GM12878 (cell line): ENCODE measurements around the gene S1PR3. TPM values are rescaled to one million over a fixed set of nuclear protein-coding genes. Genes with fewer than 3 reads are reported as not detected.

Experiments used
- ATAC-seq: fragments of 200-7000 bp; cut with Tn5 transposase; 3 replicates; pipeline ENCODE4 v1.9.1; 2020; ENCODE audit warnings: mild to moderate bottlenecking, moderate library complexity
- BruUV-seq: library from RNA; stranded (reverse); fragments of 400-500 nt; replicated peaks from 2 replicates; lab custom pipeline; 2021; lab: Mats Ljungman, UMichigan
- CTCF ChIA-PET: fragments of 300-600 bp; sonication (Branson Sonifier 250); formaldehyde crosslinking; extraction: SDS; loops from one replicate; lab custom pipeline; 2021; ENCODE audit warnings: inconsistent platforms; lab: Yijun Ruan, JAX
- POLR2A ChIA-PET: fragments of 350-600 bp; formaldehyde crosslinking; extraction: SDS; loops from one replicate; lab custom pipeline; 2021; ENCODE audit warnings: inconsistent platforms; lab: Charles Lee
- RAD21 ChIA-PET: fragments of 300-600 bp; sonication (Branson Sonifier 250); formaldehyde crosslinking; loops from one replicate; lab custom pipeline; 2023; ENCODE audit warnings: antibody characterized with exemption; ENCODE audit not compliant: unreplicated experiment; lab: Charles Lee
- SMC1A ChIA-PET: fragments of 300-600 bp; sonication (Branson Sonifier 250); formaldehyde crosslinking; loops from one replicate; lab custom pipeline; 2023; ENCODE audit not compliant: unreplicated experiment, uncharacterized antibody; lab: Charles Lee
- DNase-seq: peaks from one replicate; pipeline ENCODE4 v3.0.0-alpha.2; 2011; ENCODE audit warnings: low read depth, low spot score
- FAIRE-seq: peaks from 3 replicates; lab custom pipeline; 2011; peaks lifted over from hg19 to GRCh38; lab: Jason Lieb, UNC
- H2AFZ ChIP-seq: 2 replicates; pipeline ENCODE4 v1.6.0; 2011; ENCODE audit warnings: low read depth, low read length, control low read depth; ENCODE audit not compliant: control insufficient read depth
- H3K27ac ChIP-seq: 2 replicates; pipeline ENCODE4 v1.5.1; 2011; ENCODE audit warnings: control low read depth; ENCODE audit not compliant: control insufficient read depth, insufficient read depth
- H3K27me3 ChIP-seq, 2 experiments: replicated peaks in 1 of 2; 2 replicates each; pipeline versions ENCODE4 v1.6.0 to v1.6.1; 2011; ENCODE audit warnings: low read length in 1 of 2; ENCODE audit not compliant: control insufficient read depth in 2 of 2, insufficient read depth in 2 of 2
- H3K36me3 ChIP-seq, 2 experiments: 2 replicates each; pipeline ENCODE4 v1.5.1; 2011; ENCODE audit warnings: low read length in 1 of 2; ENCODE audit not compliant: control insufficient read depth in 2 of 2, insufficient read depth in 2 of 2
- H3K4me1 ChIP-seq: 2 replicates; pipeline ENCODE4 v1.6.1; 2011; ENCODE audit warnings: mild to moderate bottlenecking, low read length, moderate library complexity, mixed read lengths; ENCODE audit not compliant: control insufficient read depth, insufficient read depth
- H3K4me2 ChIP-seq: 2 replicates; pipeline ENCODE4 v1.6.0; 2011; ENCODE audit warnings: control low read depth; ENCODE audit not compliant: control insufficient read depth, insufficient read depth
- H3K4me3 ChIP-seq: fragments of 200-600 bp; sonication (generic); 2 replicates; pipeline ENCODE4 v1.5.1; 2016
- H3K79me2 ChIP-seq: 2 replicates; pipeline ENCODE4 v1.6.0; 2011; ENCODE audit warnings: low read length; ENCODE audit not compliant: control insufficient read depth, insufficient read depth
- H3K9ac ChIP-seq: 2 replicates; pipeline ENCODE4 v1.8.0; 2011; ENCODE audit warnings: low read length, control low read depth, mixed read lengths; ENCODE audit not compliant: control insufficient read depth, insufficient read depth
- H3K9me3 ChIP-seq: replicated peaks from 3 replicates; pipeline ENCODE4 v1.5.1; 2011; ENCODE audit warnings: mild to moderate bottlenecking, low read length; ENCODE audit not compliant: control insufficient read depth, insufficient read depth
- H4K20me1 ChIP-seq: 2 replicates; pipeline ENCODE4 v1.6.0; 2011; ENCODE audit not compliant: control insufficient read depth, insufficient read depth
- BACH1 ChIP-seq: fragments of 450-650 bp; IDR thresholded peaks from 2 replicates; pipeline ENCODE4 v1.6.1; 2017; ENCODE audit warnings: mild to moderate bottlenecking, borderline replicate concordance
- CBX5 ChIP-seq: sonication (generic); IDR thresholded peaks from 2 replicates; pipeline ENCODE4 v1.6.1; 2016; ENCODE audit warnings: low read depth, moderate library complexity, mild to moderate bottlenecking, inconsistent platforms
- IKZF2 ChIP-seq, 2 experiments: fragments of 450-650 bp; IDR thresholded peaks; 2 replicates each; pipeline ENCODE4 v1.6.1; 2017; ENCODE audit warnings: mild to moderate bottlenecking in 2 of 2, moderate library complexity in 2 of 2
- LARP7 ChIP-seq: fragments of 450-650 bp; IDR thresholded peaks from 2 replicates; pipeline ENCODE4 v1.6.1; 2017; ENCODE audit warnings: mild to moderate bottlenecking
- MEF2B ChIP-seq: fragments of 450-650 bp; IDR thresholded peaks from 2 replicates; pipeline ENCODE4 v1.6.1; 2018; ENCODE audit warnings: mild to moderate bottlenecking, moderate library complexity; ENCODE audit not compliant: partially characterized antibody, poor library complexity, severe bottlenecking
- MYC ChIP-seq: IDR thresholded peaks from 2 replicates; pipeline ENCODE4 v1.6.1; 2011; ENCODE audit warnings: mild to moderate bottlenecking, low read length, moderate library complexity, inconsistent platforms; ENCODE audit not compliant: insufficient read depth, insufficient replicate concordance, insufficient read length, severe bottlenecking
- NBN ChIP-seq: fragments of 450-650 bp; IDR thresholded peaks from 2 replicates; pipeline ENCODE4 v1.6.1; 2016
- NRF1 ChIP-seq: conservative IDR thresholded peaks from 2 replicates; pipeline ENCODE4 v1.6.1; 2011; ENCODE audit warnings: mild to moderate bottlenecking, low read depth, low read length, improper control_type of control experiment
- POLR2AphosphoS2 ChIP-seq: IDR thresholded peaks from 2 replicates; pipeline ENCODE4 v1.6.1; 2011; ENCODE audit warnings: low read depth, mild to moderate bottlenecking, low read length, improper control_type of control experiment, moderate library complexity
- SMC3 ChIP-seq: IDR thresholded peaks from 2 replicates; pipeline ENCODE4 v1.6.1; 2011; ENCODE audit warnings: low read length, improper control_type of control experiment, borderline replicate concordance
- SREBF1 ChIP-seq: IDR thresholded peaks from 2 replicates; pipeline ENCODE4 v1.6.1; 2012; ENCODE audit warnings: mild to moderate bottlenecking, low read length
- SUZ12 ChIP-seq: fragments of 200-600 bp; sonication (generic); IDR thresholded peaks from one replicate; pipeline ENCODE4 v1.6.1; 2018; ENCODE audit warnings: antibody characterized with exemption, mild to moderate bottlenecking; ENCODE audit not compliant: unreplicated experiment
- TARDBP ChIP-seq: IDR thresholded peaks from 2 replicates; pipeline ENCODE4 v1.6.1; 2016; ENCODE audit warnings: borderline replicate concordance
- ZNF217 ChIP-seq: fragments of 450-650 bp; IDR thresholded peaks from 2 replicates; pipeline ENCODE4 v1.6.1; 2017; ENCODE audit warnings: antibody characterized with exemption, mild to moderate bottlenecking
- ZNF24 ChIP-seq: fragments of 450-650 bp; IDR thresholded peaks from 2 replicates; pipeline ENCODE4 v1.6.1; 2017; ENCODE audit warnings: antibody characterized with exemption, mild to moderate bottlenecking
- WGBS: methylation state at CpG from one replicate; pipeline ENCODE4 v1.1.6; 2016; ENCODE audit warnings: low lambda C conversion rate; ENCODE audit not compliant: insufficient replicate concordance, insufficient coverage; ENCODE audit errors: missing lambda C conversion rate; 5-methylcytosine and 5-hydroxymethylcytosine counted together
- in situ Hi-C: fragments of 300-500 bp; cut with MboI; formaldehyde crosslinking; loops from 9 replicates; pipeline ENCODE4 v1.14.3; 2018; ENCODE audit warnings: mixed read lengths
- intact Hi-C: fragments of 100-400 bp; cut with micrococcal nuclease; formaldehyde crosslinking; loops from one replicate; pipeline ENCODE4 v1.14.2; 2022; ENCODE audit not compliant: unreplicated experiment
- polyA plus RNA-seq, 11 experiments: library from polyadenylated mRNA; depleted of rRNA in 4 of 11; unstranded in 6 of 11; stranded (reverse) in 5 of 11; fragments of >200 nt; fragmentation: Nextera tagmentation in 4 of 11; fragmentation: Illumina TruSeq in 1 of 11; extraction: Ambion mirVana in 4 of 11; extraction: Trizol in 1 of 11; gene quantifications; 1 replicate in 1 of 11; 2 replicates in 10 of 11; pipeline versions ENCODE4 v1.2.1 to v1.2.3, GENCODE V29; 2011 to 2016; ENCODE audit warnings: inconsistent platforms in 2 of 11, missing spikeins in 2 of 11, low read depth in 1 of 11
- total RNA-seq, 4 experiments: library from RNA; depleted of rRNA in 3 of 4; stranded (reverse); fragments of >200 nt in 3 of 4; fragmentation: Illumina TruSeq in 1 of 4; extraction: Trizol in 1 of 4; gene quantifications; 2 replicates each; pipeline versions ENCODE4 v1.2.1 to v1.2.3, GENCODE V29; 2013 to 2021
- TF ChIP-seq, protein P1 (sequence below): fragments of 450-650 bp; IDR thresholded peaks from 2 replicates; pipeline ENCODE4 v1.6.1; 2017; ENCODE audit warnings: mild to moderate bottlenecking, moderate library complexity
- TF ChIP-seq, protein P2 (sequence below): IDR thresholded peaks from 2 replicates; pipeline ENCODE4 v1.6.1; 2012; ENCODE audit warnings: low read depth, low read length, improper control_type of control experiment
- TF ChIP-seq, protein P3 (sequence below): fragments of 150-350 bp; IDR thresholded peaks from 2 replicates; pipeline ENCODE4 v1.6.1; 2014; ENCODE audit warnings: mild to moderate bottlenecking, low read depth, low read length

The S1PR3 gene
- total and polyA plus RNA-seq, 10 of the 15 experiments (the other 5 are each of a cell fraction or from before 2014, with no cell fraction given) = 0.01 to 0.18 (median 0.01) TPM; not detected in 7

DNA sequence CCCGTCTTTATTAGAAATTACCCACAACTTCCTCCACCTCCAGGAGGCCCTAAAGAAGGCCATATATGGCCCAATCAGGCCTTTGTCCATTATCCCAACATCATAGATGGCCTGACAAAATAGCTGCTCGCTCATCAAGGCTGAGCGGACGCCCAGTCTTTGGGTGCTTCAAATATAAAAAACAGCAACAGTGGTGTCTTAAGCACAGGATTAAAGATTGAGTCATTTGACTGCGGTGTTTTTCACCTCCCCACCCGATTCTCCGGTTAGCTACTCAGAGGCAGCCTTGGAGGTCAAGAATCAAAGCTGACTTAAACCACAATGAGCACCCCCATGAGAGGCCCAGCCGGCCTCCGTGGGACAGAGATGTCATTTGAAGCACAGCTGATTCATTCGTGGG is 18.8 kb downstream of the S1PR3 start:
- Histone ChIP-seq H3K9ac (no peak overlapping the region), H4K20me1 (no peaks in the 10 kb centered on the region), H3K4me2 (no peak overlapping the region), H3K36me3 (no peaks in the 10 kb centered on the region), H3K27ac (no peak overlapping the region), H3K4me1 (no peaks in the 10 kb centered on the region), H3K4me3 (no peak overlapping the region), H3K79me2 (no peaks in the 10 kb centered on the region), H3K27me3 (no peaks in the 10 kb centered on the region; a peak in 1 of 4 replicates), H2AFZ (no peak overlapping the region), H3K9me3 (no peaks in the 10 kb centered on the region)
- FAIRE-seq (no peak), ATAC-seq (no peak), DNase-seq (no peak)
- CTCF ChIA-PET = interaction anchor here (1.1 to 2.3 kb wide), 2 partner anchors 9 to 268 kb away, joined by 4 to 6 read pairs; no protein-coding TSS in a partner anchor
- no TSS peak for BruUV-seq
- SMC1A ChIA-PET = no interaction called here
- intact Hi-C loops = no loop called here
- WGBS = 28% methylated on average over 10 of the region's 10 CpGs
- POLR2A ChIA-PET = no interaction called here
- in situ Hi-C loops = no loop called here
- RAD21 ChIA-PET = interaction anchor here (1.2 kb wide), 1 partner anchor 9 kb away, joined by 3 read pairs; no protein-coding TSS in a partner anchor
- TF ChIP-seq POLR2AphosphoS2 = no peak
- no peak for TF ChIP-seq ZNF24
- TF ChIP-seq CBX5 = no peak
- TF ChIP-seq SMC3 = no peak
- no peak for TF ChIP-seq ZNF217
- TF ChIP-seq SREBF1 = no peak
- no peak for TF ChIP-seq TARDBP
- TF ChIP-seq NBN = no peak
- TF ChIP-seq BACH1 = no peak
- TF ChIP-seq, protein P1, sequence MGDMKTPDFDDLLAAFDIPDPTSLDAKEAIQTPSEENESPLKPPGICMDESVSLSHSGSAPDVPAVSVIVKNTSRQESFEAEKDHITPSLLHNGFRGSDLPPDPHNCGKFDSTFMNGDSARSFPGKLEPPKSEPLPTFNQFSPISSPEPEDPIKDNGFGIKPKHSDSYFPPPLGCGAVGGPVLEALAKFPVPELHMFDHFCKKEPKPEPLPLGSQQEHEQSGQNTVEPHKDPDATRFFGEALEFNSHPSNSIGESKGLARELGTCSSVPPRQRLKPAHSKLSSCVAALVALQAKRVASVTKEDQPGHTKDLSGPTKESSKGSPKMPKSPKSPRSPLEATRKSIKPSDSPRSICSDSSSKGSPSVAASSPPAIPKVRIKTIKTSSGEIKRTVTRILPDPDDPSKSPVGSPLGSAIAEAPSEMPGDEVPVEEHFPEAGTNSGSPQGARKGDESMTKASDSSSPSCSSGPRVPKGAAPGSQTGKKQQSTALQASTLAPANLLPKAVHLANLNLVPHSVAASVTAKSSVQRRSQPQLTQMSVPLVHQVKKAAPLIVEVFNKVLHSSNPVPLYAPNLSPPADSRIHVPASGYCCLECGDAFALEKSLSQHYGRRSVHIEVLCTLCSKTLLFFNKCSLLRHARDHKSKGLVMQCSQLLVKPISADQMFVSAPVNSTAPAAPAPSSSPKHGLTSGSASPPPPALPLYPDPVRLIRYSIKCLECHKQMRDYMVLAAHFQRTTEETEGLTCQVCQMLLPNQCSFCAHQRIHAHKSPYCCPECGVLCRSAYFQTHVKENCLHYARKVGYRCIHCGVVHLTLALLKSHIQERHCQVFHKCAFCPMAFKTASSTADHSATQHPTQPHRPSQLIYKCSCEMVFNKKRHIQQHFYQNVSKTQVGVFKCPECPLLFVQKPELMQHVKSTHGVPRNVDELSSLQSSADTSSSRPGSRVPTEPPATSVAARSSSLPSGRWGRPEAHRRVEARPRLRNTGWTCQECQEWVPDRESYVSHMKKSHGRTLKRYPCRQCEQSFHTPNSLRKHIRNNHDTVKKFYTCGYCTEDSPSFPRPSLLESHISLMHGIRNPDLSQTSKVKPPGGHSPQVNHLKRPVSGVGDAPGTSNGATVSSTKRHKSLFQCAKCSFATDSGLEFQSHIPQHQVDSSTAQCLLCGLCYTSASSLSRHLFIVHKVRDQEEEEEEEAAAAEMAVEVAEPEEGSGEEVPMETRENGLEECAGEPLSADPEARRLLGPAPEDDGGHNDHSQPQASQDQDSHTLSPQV = no peak
- TF ChIP-seq LARP7 = no peak
- TF ChIP-seq, protein P2, sequence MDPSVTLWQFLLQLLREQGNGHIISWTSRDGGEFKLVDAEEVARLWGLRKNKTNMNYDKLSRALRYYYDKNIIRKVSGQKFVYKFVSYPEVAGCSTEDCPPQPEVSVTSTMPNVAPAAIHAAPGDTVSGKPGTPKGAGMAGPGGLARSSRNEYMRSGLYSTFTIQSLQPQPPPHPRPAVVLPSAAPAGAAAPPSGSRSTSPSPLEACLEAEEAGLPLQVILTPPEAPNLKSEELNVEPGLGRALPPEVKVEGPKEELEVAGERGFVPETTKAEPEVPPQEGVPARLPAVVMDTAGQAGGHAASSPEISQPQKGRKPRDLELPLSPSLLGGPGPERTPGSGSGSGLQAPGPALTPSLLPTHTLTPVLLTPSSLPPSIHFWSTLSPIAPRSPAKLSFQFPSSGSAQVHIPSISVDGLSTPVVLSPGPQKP = no peak
- no peak for TF ChIP-seq MEF2B
- no peak for TF ChIP-seq SUZ12
- TF ChIP-seq NRF1 = no peak
- no peak for TF ChIP-seq MYC
- no peak for TF ChIP-seq IKZF2 (IDR thresholded peaks at IDR 0.05)
- TF ChIP-seq, protein P3, sequence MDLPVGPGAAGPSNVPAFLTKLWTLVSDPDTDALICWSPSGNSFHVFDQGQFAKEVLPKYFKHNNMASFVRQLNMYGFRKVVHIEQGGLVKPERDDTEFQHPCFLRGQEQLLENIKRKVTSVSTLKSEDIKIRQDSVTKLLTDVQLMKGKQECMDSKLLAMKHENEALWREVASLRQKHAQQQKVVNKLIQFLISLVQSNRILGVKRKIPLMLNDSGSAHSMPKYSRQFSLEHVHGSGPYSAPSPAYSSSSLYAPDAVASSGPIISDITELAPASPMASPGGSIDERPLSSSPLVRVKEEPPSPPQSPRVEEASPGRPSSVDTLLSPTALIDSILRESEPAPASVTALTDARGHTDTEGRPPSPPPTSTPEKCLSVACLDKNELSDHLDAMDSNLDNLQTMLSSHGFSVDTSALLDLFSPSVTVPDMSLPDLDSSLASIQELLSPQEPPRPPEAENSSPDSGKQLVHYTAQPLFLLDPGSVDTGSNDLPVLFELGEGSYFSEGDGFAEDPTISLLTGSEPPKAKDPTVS = no peak
